ENCODE measurements around the gene SLTM. TPM values are rescaled to one million over a fixed set of nuclear protein-coding genes. Genes with fewer than 3 reads are reported as not detected.
"Not testable (repeated sequence)": the region's sequence is repeated elsewhere in the genome, so short reads cannot be mapped to it uniquely, and the experiment has no call there.

The SLTM gene
- total RNA-seq, 1 donor from 2014 or later: 120 TPM

DNA sequence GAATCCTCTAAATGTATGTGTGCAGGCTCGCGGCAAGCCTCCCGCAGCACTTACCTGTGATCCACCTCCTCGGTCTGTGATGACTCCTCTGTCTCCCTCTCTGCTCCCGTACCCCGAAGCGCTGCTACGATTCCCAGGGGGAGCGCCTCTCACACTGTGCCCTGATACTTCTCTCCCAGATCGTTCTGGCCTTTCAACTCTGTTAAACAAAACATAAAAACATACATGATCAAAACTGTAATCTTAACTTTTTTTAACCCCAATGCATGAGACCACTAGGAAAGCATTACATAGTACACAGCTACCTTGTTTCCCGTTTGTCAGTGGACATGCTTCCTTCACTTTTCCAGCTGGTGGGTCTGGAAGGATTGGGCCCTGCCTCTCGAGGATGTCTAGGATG, 46.6 kb downstream of the SLTM start:
- ATAC-seq: no peak
- no peak for DNase-seq (ENCODE audit: low spot score)
- intact Hi-C loops (cut with DNase I): no loop called here

DNA sequence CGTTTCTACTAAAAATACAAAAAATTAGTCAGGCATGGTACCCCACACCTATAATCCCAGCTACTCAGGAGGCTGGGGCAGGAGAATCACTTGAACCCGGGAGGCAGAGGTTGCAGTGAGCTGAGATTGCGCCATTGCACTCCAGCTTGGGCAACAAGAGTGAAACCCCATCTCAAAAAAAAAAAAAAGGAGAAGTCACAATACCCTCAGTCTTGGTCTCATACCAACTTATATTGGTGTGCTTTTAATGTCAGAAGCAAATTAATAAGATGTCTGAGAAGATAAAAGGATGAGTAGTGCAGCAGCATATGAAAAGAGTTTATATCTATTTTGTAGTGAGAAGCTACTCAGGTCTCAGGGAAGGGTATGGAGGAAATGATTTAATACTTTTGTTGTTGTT, 49.6 kb downstream of the SLTM start:
- DNase-seq (ENCODE audit: low spot score); ATAC-seq; intact Hi-C loops (cut with DNase I): not testable (repeated sequence)

DNA sequence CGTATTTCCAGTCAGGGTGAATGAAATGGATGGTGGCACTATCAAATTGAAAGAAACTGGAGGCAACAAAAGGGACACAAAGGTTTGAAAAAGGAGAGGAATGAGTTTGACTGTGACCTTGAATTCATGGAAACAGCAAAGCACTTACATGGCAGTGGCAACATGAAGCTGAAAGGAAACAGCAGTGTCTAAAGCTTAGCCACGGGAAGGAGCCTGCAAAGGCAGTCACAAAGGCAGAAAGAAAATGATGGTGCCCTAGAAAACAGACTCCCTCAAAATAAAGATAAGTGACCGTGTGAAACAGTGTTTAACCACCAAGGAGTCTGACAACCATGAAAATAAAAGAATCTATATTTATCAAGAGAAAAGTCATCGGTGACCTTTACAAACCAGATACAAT, 51.2 kb downstream of the SLTM start:
- DNase-seq (ENCODE audit: low spot score): no peak
- ATAC-seq: no peak
- intact Hi-C loops (cut with DNase I): no loop called here

DNA sequence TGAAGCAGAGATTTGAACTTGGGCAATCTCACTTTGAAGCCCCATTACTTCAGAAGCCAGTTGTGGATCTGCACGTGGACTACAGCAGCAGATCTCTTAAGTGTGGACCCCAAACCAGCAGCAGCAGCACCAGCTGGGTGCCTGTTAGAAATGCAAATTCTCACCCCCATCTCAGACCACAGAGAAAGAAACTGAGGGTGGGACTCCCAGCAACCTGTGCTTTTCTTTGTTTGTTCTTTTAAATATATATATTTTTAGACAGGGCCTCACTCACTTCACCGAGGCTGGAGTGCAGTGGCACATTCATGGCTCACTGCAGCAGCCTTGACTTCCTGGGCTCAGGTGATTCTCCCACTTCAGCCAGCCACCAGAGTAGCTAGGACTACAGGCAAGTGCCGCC, 53.2 kb downstream of the SLTM start:
- intact Hi-C loops (cut with DNase I): no loop called here
- no peak for ATAC-seq

DNA sequence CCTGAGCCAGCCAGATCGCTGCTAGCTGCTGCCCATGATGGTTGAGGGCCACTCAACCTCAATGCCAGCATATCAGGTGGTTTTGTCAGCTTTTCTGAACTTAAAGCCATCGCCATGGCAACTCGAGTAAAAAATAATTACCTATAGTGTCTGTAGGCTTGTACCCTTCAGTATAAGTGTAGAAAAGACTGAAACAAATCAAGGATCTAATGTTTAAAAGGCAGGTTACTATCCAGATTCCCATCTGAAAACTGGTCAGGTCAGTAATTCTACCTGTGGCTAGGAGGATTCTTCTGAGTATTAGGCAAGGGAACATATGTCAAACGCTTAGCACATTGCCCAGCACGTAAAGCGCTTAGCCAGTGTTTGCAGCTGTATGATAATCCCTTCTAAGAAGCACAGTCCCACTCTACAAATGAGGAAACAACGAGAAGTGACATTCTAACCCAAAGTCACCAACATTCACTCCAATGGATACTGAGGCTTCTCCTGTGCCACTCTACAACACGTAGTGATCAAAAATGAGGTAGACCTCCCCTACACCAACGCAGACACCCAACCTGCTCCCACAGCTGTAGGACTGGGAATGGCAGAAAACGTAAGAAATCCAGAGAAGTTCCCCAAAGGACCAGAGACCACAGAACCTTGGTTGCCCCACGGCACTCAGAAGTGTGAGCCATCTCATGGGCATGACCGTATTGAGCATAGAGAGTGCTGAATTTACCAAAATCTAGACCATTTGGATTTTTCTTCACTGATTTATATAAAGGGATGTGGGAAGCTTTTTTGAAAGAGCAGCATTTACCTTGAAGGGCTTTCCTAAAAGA, 55.3 kb downstream of the SLTM start:
- no peak for ATAC-seq
- intact Hi-C loops (cut with DNase I): no loop called here
- DNase-seq (ENCODE audit: low spot score): no peak

More for the DNA sequence above, 53.2 kb downstream of the SLTM start:
- DNase-seq (ENCODE audit: low spot score): no peak

DNA sequence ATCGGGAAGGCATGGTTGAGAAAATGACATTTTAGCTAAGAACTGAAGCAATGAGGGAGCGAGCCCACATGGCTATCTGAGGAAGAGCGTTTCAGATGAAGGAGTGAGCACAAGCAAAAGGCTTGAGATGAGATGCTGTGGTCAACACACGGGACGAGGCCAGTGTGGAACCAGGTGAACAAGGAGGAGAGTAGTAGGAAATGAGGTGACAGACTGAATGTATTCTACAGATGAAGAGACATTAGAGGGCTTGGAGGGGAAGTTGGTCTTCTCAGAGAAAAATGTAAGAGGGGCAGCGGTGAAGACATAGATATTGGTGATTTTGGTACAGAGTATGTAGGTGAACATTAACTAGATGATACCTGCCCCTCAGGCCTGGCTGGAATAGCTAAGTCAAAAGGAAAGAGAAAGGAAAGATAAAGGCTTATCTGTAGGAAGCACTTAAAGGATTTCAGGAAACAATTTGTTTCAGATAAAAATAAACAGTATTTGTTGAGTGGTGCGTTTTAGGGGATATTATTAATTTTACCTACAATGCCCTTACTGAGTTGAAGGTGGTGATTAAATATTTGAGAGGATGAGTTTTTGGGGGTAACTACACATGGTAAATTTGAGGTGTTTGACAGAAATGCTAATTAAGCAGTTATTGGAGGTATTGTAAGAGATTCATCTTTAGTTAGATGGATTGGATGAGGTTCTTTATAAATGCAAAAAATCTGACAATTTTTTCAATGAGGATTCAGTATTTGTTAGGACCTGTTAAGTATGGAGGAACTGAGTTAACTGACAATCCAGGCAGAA, 57.0 kb downstream of the SLTM start:
- ATAC-seq (no peak), DNase-seq (ENCODE audit: low spot score) (no peak)
- intact Hi-C loops (cut with DNase I): no loop called here

DNA sequence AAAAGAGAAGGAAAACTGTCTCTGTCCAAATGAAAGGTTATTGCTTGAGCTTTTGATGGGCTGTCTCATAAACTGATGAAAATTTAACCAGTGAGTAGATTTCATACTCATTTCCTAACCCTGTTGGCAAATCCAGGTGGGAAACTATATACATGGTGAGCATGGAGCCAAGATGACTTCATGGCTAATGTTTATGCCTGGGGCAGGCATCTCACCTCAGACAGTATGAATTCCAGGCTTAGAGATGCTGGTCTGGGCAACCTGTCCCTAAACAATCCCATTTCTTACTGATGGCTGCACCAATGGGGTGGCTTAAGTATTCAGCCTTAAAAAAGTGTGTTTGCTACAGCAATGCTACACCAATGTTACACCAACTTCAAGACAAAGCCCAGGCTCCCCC, 58.1 kb downstream of the SLTM start:
- ATAC-seq: no peak
- intact Hi-C loops (cut with DNase I): no loop called here
- no peak for DNase-seq (ENCODE audit: low spot score)

DNA sequence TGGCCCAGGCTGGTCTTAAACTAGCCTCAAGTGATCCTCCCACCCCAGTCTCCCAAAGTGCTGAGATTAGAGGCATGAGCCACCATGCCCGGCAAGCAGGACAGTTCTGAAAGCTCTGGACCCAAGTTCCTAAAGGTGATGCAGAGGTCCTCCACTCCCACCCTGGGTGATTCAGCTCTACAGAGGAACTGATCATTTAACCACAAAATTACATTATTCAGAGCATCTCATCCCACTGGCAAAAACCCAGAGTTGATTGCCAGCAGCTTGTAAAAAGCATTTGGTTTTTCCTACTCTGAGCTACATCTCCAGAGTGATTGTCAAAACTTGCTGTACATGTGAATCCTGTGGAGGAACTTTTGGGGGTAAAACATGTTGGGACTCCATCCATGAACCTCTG, 60.2 kb downstream of the SLTM start:
- ATAC-seq (no peak), DNase-seq (ENCODE audit: low spot score) (no peak)
- intact Hi-C loops (cut with DNase I): no loop called here

DNA sequence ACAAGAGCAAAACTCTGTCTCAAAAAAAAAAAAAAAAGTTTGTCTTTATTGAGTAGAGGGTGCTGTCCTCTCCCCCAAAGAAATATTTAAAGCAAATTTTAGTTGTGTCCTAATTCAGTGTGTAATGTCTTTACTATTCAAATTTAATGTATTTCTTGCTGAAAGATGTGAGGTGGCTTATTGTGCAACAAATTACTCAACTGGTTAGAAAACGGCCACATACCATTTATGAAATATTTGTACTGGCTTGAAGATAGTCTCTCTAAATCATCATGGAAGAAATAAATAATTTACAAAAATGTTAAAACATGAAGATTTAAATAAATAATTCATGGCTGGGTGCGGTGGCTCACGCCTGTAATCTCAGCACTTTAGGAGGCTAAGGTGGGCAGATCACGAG, 63.0 kb downstream of the SLTM start:
- intact Hi-C loops (cut with DNase I): no loop called here
- ATAC-seq (no peak), DNase-seq (ENCODE audit: low spot score) (no peak)

DNA sequence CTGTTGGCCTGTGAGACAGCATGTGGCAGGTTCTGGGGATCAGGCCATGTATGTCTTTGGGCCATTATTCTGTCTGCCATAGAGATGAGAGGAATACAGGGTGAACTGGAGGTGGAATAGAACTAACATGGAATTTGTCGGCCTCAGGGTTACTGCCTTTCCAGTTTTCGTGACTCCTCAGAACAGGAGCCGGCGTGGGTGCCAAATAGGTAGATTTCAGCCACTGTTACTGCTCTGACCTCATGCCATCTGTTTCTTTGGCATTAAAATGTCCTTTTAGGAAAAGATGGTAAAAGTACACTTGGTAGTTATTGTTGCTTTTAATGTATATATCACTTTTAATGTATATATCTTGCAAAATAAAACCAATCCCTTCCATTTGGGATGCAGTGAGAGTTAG, 65.6 kb downstream of the SLTM start:
- intact Hi-C loops (cut with DNase I): no loop called here
- no peak for ATAC-seq
- DNase-seq (ENCODE audit: low spot score): no peak

DNA sequence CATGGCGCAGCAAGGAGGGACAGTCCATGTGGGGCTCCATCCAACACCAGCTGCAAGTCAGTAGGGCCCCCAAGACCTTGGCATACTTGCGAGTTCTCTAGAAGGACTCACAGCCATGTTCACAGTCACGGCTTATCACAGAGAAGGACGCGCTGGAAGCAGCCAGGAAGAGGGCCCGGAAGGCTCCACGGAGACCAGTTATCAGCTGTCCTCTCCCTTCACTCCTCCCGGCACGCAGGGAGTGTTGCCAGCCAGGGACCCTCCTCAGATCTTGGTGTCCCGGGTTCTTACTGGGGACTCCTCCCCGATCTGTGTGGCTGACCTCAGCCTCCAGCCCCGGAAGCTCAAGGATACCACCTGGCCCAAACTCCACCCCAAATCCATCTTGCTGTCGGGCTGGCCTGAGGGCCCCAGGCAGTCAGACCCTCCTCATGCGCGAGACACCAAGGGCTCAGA, 68.0 kb downstream of the SLTM start:
- no peak for DNase-seq (ENCODE audit: low spot score)
- intact Hi-C loops (cut with DNase I): no loop called here
- ATAC-seq: peak; percentile 22

DNA sequence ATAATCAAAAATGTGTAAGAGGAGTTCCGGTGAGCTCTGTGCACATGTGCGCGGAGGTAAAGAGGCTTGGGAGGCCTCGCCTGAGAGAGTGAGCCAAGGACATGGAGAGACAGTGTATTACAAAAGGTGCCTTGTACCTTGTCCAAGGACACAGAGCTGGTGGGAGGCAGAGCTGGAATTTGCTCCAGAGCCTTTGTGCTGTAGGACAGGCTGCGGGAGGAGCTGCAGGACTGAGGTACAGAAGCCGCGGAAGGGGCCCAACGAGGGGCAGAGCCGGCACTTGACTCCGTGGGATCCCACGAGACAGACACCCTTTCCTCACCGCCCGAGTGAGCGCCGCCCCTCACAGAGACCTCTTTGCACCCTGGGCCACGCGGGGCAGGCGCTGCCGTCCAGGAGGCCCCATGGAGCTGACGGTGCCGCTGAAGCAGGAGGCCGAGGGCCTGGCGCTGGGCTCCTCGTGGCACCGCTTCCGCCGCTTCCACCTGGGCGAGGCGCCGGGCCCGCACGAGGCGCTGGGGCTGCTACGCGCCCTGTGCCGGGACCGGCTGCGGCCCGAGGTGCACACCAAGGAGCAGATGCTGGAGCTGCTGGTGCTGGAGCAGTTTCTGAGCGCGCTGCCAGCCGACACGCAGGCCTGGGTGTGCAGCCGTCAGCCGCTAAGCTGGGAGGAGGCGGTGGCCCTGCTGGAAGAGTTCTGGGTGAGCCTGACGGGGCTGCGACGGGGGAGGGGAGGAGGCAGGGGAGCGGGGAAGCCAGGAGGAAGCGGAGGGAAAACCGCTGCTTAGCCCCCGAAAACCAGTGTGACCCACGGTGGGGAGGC, 68.7 kb downstream of the SLTM start:
- no peak for DNase-seq (ENCODE audit: low spot score)
- intact Hi-C loops (cut with DNase I): no loop called here
- ATAC-seq: peak; percentile 34

DNA sequence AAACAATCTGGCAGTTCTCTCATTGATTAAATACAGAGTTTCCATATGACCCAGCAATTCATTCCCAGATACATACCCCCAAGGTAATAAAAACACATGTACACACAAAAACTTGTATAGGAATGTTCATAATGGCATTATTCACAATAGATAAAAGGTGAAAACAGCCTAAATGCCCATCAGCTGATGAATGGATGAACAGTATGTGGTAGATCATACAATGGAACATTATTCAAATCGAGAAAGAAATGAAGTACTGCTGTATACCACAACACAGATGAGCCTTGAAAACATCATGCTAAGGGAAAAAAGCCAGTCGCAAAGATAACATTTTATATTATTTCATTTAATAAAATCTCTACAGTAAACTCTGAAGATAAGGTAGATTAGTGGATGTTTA, 71.2 kb downstream of the SLTM start:
- intact Hi-C loops (cut with DNase I): no loop called here

DNA sequence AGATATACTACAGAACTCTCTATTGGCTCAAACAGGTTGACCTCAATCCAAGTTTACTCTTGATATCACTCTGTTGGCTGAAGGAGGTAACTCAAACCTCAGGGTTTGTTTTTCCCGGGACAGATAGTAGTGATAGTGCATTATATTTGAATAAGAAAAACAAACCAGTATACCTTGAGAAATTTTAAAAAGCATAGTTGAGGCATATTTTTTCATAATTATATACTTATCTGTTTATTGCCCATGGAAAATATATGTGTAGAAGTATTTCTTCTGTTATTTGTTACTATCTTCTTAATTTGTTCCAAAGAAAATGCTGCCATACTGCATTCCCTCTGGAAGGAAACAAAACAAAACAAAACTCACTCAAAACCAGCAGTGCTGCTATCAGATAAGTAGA, 76.9 kb downstream of the SLTM start:
- DNase-seq (ENCODE audit: low spot score); intact Hi-C loops (cut with DNase I); ATAC-seq: not testable (repeated sequence)

More for the DNA sequence above, 71.2 kb downstream of the SLTM start:
- ATAC-seq (no peak), DNase-seq (ENCODE audit: low spot score) (no peak)

DNA sequence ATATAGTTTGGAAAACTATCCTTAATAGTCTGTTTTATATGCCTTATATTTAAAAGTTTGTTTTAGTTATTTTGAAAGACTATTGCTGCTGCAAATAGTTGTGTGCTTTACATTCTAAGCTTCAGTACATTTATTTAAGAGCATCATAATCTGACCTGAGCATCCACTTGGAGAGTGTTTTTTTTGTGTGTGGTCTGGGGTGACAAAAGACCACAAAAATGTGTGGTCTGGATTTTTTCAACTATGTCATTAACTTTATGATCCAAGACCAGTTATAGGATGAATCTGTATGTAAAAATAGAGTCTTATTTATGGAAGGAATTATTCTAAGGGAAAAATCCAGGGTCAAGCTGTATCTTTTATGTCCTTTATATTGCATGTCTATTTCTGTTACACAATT, 77.4 kb downstream of the SLTM start:
- ATAC-seq (no peak), DNase-seq (ENCODE audit: low spot score) (no peak)
- intact Hi-C loops (cut with DNase I): no loop called here

DNA sequence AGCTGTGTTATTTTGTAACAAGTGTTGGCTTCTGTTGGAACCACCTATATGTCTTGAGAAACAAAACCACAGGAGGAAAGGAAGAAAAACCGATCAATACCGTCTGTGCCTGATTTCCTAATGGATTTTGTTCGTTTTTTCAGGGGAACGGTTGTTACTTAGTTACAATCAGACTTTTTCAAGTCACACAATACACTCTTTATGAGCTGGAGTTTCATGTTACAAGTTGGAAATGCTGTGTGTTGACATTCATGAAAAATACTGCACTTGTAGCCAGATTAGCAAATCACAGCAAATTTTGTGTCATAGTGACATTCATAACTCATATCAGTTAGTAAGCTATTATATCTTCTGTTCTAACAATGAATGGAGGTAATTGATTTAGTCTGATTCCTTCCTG, 78.9 kb downstream of the SLTM start:
- DNase-seq (ENCODE audit: low spot score) (no peak), ATAC-seq (no peak)
- intact Hi-C loops (cut with DNase I): no loop called here

DNA sequence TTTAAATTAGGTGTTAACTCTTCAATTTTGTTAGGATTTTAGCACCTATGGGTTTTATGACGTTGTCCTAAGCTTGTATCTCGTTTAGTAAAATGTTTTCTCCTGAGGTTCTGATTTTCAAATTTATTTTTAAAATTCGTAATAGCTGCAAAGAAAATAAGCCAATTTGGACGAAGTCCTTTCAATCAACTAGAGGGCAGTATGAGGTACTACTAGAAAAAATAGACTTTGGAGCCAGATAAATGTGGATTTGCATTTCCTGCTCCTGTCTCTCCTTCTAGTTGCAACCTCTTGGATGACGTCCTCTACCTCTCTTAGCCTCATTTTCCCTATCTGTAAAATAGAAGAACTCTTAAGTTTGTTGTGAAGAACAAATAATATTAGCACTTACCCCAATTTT, 81.1 kb downstream of the SLTM start:
- intact Hi-C loops (cut with DNase I): no loop called here
- ATAC-seq (no peak), DNase-seq (ENCODE audit: low spot score) (no peak)

DNA sequence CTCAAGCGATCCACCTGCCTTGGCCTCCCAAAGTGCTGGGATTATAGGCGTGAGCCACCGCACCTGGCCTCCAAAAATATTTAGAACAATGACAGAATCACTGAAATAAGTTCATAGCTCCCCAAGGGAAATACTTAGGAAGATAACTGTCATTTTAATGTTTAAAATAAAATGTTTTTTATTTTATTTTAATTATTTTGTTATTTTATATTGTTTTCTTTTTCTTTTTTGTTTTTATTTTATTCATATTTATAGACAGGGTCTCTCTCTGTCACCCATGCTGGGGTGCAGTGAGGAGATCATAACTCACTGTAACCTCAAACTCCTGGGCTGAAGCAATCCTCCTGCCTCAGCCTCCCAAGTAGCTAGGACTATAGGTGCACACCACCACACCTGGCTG, 82.3 kb downstream of the SLTM start:
- intact Hi-C loops (cut with DNase I); ATAC-seq; DNase-seq (ENCODE audit: low spot score): not testable (repeated sequence)

DNA sequence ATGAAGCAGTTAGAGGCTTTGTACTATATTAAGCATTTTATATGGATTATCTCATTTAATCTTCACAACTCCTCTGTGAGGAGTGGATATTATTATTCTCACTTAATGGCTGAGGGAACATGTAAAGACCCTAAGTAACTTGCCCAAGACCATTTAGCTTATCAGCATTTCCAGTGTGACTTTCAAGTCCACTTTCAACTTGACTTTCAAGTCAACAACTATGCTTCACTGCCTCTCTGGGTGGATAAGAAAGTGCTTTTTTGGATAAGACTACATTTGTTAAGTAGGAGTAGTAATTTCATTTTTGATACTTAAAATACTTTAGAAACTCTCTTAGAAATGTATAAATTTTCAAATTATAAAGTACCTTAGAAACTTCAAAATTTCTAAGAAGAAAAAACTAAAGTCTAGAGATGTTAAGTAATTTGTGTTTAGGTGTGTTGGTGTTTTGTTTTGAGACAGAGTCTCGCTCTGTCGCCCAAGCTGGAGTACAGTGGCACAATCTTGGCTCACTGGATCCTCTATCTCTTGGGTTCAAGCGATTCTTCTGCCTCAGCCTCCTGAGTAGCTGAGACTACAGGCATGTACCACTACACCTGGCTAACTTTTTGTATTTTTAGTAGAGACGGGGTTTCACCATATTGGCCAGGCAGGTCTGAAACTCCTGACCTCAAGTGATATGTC, 90.6 kb downstream of the SLTM start:
- intact Hi-C loops (cut with DNase I): no loop called here
- ATAC-seq (no peak), DNase-seq (ENCODE audit: low spot score) (no peak)

Measured in sciatic nerve (tissue), 2 donors.